Measurements from ENCODE around the gene SNX10. TPM values are rescaled to one million over a fixed set of nuclear protein-coding genes. Genes with fewer than 3 reads are reported as not detected.

The SNX10 gene
- total and polyA plus RNA-seq, 2 of the 4 experiments (the other 2 are of a cell fraction), result not detected

DNA sequence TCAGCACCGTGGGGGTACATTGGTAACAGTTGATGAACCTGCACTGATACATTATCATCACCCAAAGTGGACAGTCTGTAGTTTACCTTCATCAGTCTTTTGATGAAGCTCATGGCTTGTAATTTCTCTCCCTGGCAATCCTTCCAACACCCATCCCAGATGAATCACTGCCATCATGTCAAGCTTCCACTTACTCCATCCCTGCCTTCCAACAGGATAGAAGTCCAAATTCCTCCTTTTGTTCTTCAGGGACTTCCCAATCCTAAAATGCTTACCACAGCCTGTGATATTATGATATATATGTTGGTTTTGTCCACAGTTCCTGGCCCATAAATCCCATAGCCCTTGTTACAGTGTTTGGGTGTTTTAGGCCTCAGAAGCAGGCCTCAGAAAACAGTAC lies 16.1 kb downstream of the SNX10 start:
- intact Hi-C loops (cut with micrococcal nuclease), result no loop called here
- Histone ChIP-seq H3K9ac (ENCODE audit: low read depth, low read length) (no peak overlapping the region), H2BK15ac (ENCODE audit: low read depth, low read length) (no peak overlapping the region), H2AFZ (replicated peaks; ENCODE audit: low read length, poor library complexity) (no peak overlapping the region), H4K20me1 (ENCODE audit: insufficient read depth, low read length) (no peaks in the 10 kb centered on the region), H3K23ac (ENCODE audit: low read depth, low read length) (no peak overlapping the region), H3K14ac (replicated peaks; ENCODE audit: low read depth, low read length) (no peak overlapping the region), H3K9me1 (ENCODE audit: insufficient read depth, low read length) (no peaks in the 10 kb centered on the region), H3K79me1 (ENCODE audit: low read depth in 1 of 2, low read length in 2 of 2) (no peaks in the 10 kb centered on the region), H3K4me3 (ENCODE audit: insufficient read depth, low read depth, low read length) (no peak overlapping the region), H3K27ac (ENCODE audit: insufficient read depth, low read length) (no peak overlapping the region), H3K36me3 (ENCODE audit: control insufficient read depth, insufficient read depth, low read length) (no peaks in the 10 kb centered on the region), H2AK5ac (ENCODE audit: low read depth, low read length) (no peak overlapping the region), H4K5ac (ENCODE audit: low read depth, low read length) (no peak overlapping the region), H3K4ac (ENCODE audit: low read depth, low read length) (no peak overlapping the region), H4K8ac (ENCODE audit: low read depth in 2 of 2, low read length in 2 of 2) (no peak overlapping the region), H3K4me2 (ENCODE audit: low read depth, low read length) (no peak overlapping the region), H4K91ac (ENCODE audit: insufficient read depth, low read depth, low read length) (no peak overlapping the region), H3K4me1 (ENCODE audit: control insufficient read depth, insufficient read depth, low read length) (no peaks in the 10 kb centered on the region), H2BK5ac (ENCODE audit: low read depth, low read length, poor library complexity, severe bottlenecking) (no peak overlapping the region), H2BK120ac (ENCODE audit: low read depth, low read length) (no peak overlapping the region), H3K56ac (ENCODE audit: extremely low read depth, insufficient read depth, low read length) (no peak overlapping the region), H3K27me3 (ENCODE audit: control insufficient read depth, insufficient read depth, low read length) (no peaks in the 10 kb centered on the region; the same call in 1 of the 2 replicates), H3K9me3 (ENCODE audit: control insufficient read depth, insufficient read depth, low read length) (no peaks in the 10 kb centered on the region), H3K18ac (ENCODE audit: low read depth, low read length) (no peak overlapping the region), H2AK9ac (replicated peaks; ENCODE audit: low read depth, low read length, poor library complexity) (no peak overlapping the region), H2BK20ac (ENCODE audit: low read depth, low read length) (no peak overlapping the region)
- ATAC-seq (ENCODE audit: low read depth) (no peak), DNase-seq (no peak)
- dilution Hi-C loops (cut with HindIII; ENCODE audit: low sequenced_read_pairs, unreplicated experiment), result no loop called here
- ChIA-PET POLR2A (ENCODE audit: unreplicated experiment) (interaction anchor here (0.7 kb wide), 1 partner anchor 946 kb away, joined by 4 read pairs; no protein-coding TSS in a partner anchor), CTCF (no interaction called here)
- 100% methylated on average over 1 of the region's 1 CpG; no CpG with 5 or more reads in 1 of the 2 experiments for WGBS, 2 experiments (ENCODE audit: extremely low coverage in 2 of 2, insufficient read length in 1 of 2)
- no TSS peak for BruUV-seq (replicated peaks)
- no peak for TF ChIP-seq CEBPB (IDR thresholded peaks at IDR 0.05; ENCODE audit: low read depth, low read length)
- no peak for TF ChIP-seq BHLHE40 (IDR thresholded peaks at IDR 0.05; ENCODE audit: low read depth, low read length)
- no peak for TF ChIP-seq POLR2A (IDR thresholded peaks at IDR 0.05; ENCODE audit: low read depth, low read length)
- in situ Hi-C loops (cut with MboI; ENCODE audit: low sequenced_read_pairs), result no loop called here

All from IMR-90 (cell line).